ENCODE results near the gene MGAT4A. TPM values are rescaled to one million over a fixed set of nuclear protein-coding genes. Genes with fewer than 3 reads are reported as not detected.

Gene MGAT4A
- total RNA-seq, 2 experiments from 2014 or later: 10.1 to 15.4 TPM

- H3K4me3 ChIP-seq (ENCODE audit: low read depth, low read length, poor library complexity, severe bottlenecking): no peak overlapping the region
- TF ChIP-seq CTCF (conservative IDR thresholded peaks at IDR 0.05; ENCODE audit: low read length) (no peak), EZH2phosphoT487 (IDR thresholded peaks at IDR 0.05; ENCODE audit: borderline replicate concordance, low read depth, low read length) (no peak)
- no peaks in the 10 kb centered on the region for H3K36me3 ChIP-seq (ENCODE audit: insufficient read depth, low read length)
- no peaks in the 10 kb centered on the region for H4K20me1 ChIP-seq (ENCODE audit: insufficient read depth, low read length)
- BruUV-seq (replicated peaks): no TSS peak
- no peaks in the 10 kb centered on the region for H3K9me3 ChIP-seq (ENCODE audit: low read length)
- H3K27ac ChIP-seq (ENCODE audit: low read depth, low read length, poor library complexity, severe bottlenecking): no peak overlapping the region
- CTCF ChIA-PET (ENCODE audit: unreplicated experiment): no interaction called here
- no peaks in the 10 kb centered on the region for H3K79me2 ChIP-seq (ENCODE audit: insufficient read depth, low read depth, low read length)
- no peaks in the 10 kb centered on the region for H3K9me2 ChIP-seq (ENCODE audit: insufficient read depth, low read length)
- H3K4me1 ChIP-seq (ENCODE audit: insufficient read depth, low read length, poor library complexity, severe bottlenecking): peaks cover 78% of the 10 kb centered on the region
- intact Hi-C loops (cut with micrococcal nuclease; ENCODE audit: unreplicated experiment): no loop called here
- POLR2A ChIA-PET: no interaction called here
- no peak for DNase-seq (ENCODE audit: low spot score)
- peak overlapping the region; percentile 48; the same call in 1 of the 2 replicates for H2AFZ ChIP-seq (ENCODE audit: low read length)
- H3K4me2 ChIP-seq (ENCODE audit: low read length): no peak overlapping the region
These were observed 37.6 kb upstream of the MGAT4A start for GRCh38 chr2:98768384-98769113.

DNA sequence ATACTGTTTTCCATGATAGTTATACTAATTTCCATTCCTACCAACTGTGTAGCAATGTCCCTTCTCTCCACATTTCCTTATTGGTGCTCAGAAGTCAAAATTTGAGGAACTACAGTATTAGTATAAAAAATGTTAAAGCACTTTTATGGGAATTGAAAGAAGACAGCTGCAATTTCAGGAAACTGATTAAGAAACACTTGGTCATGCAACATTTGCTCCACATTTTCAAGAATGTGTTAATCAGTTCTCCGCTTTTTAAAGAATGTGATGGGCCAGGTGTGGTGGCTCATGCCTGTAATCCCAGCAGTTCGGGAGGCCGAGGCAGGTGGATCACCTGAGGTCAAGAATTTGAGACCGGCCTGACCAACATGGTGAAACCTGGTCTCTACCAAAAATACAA lies 33.6 kb upstream of the MGAT4A start:
- DNase-seq (ENCODE audit: low spot score): peak; percentile 32
- H4K20me1 ChIP-seq (ENCODE audit: insufficient read depth, low read length): no peaks in the 10 kb centered on the region
- no peaks in the 10 kb centered on the region for H3K79me2 ChIP-seq (ENCODE audit: insufficient read depth, low read depth, low read length)
- POLR2A ChIA-PET: interaction anchor here (1.3 kb wide), 1 partner anchor 11 kb away, joined by 3 read pairs; no protein-coding TSS in a partner anchor
- intact Hi-C loops (cut with micrococcal nuclease; ENCODE audit: unreplicated experiment): loop anchor here (5.0 kb wide), 1 partner anchor 117 kb away; no protein-coding TSS in a partner anchor
- H3K36me3 ChIP-seq (ENCODE audit: insufficient read depth, low read length): no peaks in the 10 kb centered on the region
- H3K4me2 ChIP-seq (ENCODE audit: low read length): peak overlapping the region; percentile 78
- no TSS peak for BruUV-seq (replicated peaks)
- peaks cover 89% of the 10 kb centered on the region for H3K4me1 ChIP-seq (ENCODE audit: insufficient read depth, low read length, poor library complexity, severe bottlenecking)
- H3K9me2 ChIP-seq (ENCODE audit: insufficient read depth, low read length): no peaks in the 10 kb centered on the region
- CTCF ChIA-PET (ENCODE audit: unreplicated experiment): no interaction called here
- TF ChIP-seq CTCF (conservative IDR thresholded peaks at IDR 0.05; ENCODE audit: low read length) (no peak), EZH2phosphoT487 (IDR thresholded peaks at IDR 0.05; ENCODE audit: borderline replicate concordance, low read depth, low read length) (no peak)
- no peak overlapping the region for H2AFZ ChIP-seq (ENCODE audit: low read length)
- no peaks in the 10 kb centered on the region for H3K9me3 ChIP-seq (ENCODE audit: low read length)
- H3K4me3 ChIP-seq (ENCODE audit: low read depth, low read length, poor library complexity, severe bottlenecking): no peak overlapping the region
- H3K27ac ChIP-seq (ENCODE audit: low read depth, low read length, poor library complexity, severe bottlenecking): peak overlapping the region; percentile 90

Data from OCI-LY7 (cell line).